ENCODE measurements around the gene TMEM62.
"Not testable (repeated sequence)": the region's sequence is repeated elsewhere in the genome, so short reads cannot be mapped to it uniquely, and the experiment has no call there.

TMEM62 gene

GRCh38 chr15:43215961-43216360, 82.6 kb downstream of the TMEM62 start:
- no peak overlapping the region for H3K4me3 ChIP-seq (ENCODE audit: low read depth, low read length)
- TF ChIP-seq CTCF (IDR thresholded peaks at IDR 0.05; ENCODE audit: borderline replicate concordance, insufficient read depth, low read depth, low read length), result no peak

- no peak for TF ChIP-seq CTCF (IDR thresholded peaks at IDR 0.05; ENCODE audit: borderline replicate concordance, insufficient read depth, low read depth, low read length)
- no peak overlapping the region for H3K4me3 ChIP-seq (ENCODE audit: low read depth, low read length)
Measured at GRCh38 chr15:43218908-43219706, 85.7 kb downstream of the TMEM62 start.

- TF ChIP-seq CTCF (IDR thresholded peaks at IDR 0.05; ENCODE audit: borderline replicate concordance, insufficient read depth, low read depth, low read length), result no peak
- H3K4me3 ChIP-seq (ENCODE audit: low read depth, low read length), result no peak overlapping the region
Measured at GRCh38 chr15:43219929-43220928, 86.8 kb downstream of the TMEM62 start.

- TF ChIP-seq CTCF (IDR thresholded peaks at IDR 0.05; ENCODE audit: borderline replicate concordance, insufficient read depth, low read depth, low read length), result no peak
- H3K4me3 ChIP-seq (ENCODE audit: low read depth, low read length), result no peak within 1 kb of the TSS
Measured at GRCh38 chr15:43220991-43221403, 87.6 kb downstream of the TMEM62 start, which contains the start of gene EPB42. TSS of gene EPB42 (minus strand) at chr15:43221018. CDS start at chr15:43220825, 193 bp downstream.

- H3K4me3 ChIP-seq (ENCODE audit: low read depth, low read length), result no peak overlapping the region
- TF ChIP-seq CTCF (IDR thresholded peaks at IDR 0.05; ENCODE audit: borderline replicate concordance, insufficient read depth, low read depth, low read length), result no peak
Measured at GRCh38 chr15:43221422-43221821, 88.0 kb downstream of the TMEM62 start.

- H3K4me3 ChIP-seq (ENCODE audit: low read depth, low read length), result no peak overlapping the region
- peak; percentile 70 for TF ChIP-seq CTCF (IDR thresholded peaks at IDR 0.05; ENCODE audit: borderline replicate concordance, insufficient read depth, low read depth, low read length)
Measured at GRCh38 chr15:43225201-43225949, 92.0 kb downstream of the TMEM62 start.

GRCh38 chr15:43225950-43226255, 92.5 kb downstream of the TMEM62 start:
- not testable (repeated sequence) for H3K4me3 ChIP-seq (ENCODE audit: low read depth, low read length)

Measured in GM12875 (cell line).